Left lung (tissue), 10 donors: Measurements from ENCODE around the gene WDR20. TPM values are rescaled to one million over a fixed set of nuclear protein-coding genes. Genes with fewer than 3 reads are reported as not detected.

Experiments used
- ATAC-seq: fragments of 200-7000 bp; cut with Tn5 transposase; one replicate; pipeline ENCODE4 v1.9.1; 2020; ENCODE audit warnings: moderate library complexity
- DNase-seq, 4 donors: peaks; one replicate each; pipeline ENCODE4 v3.0.0-alpha.2; 2013 to 2020
- H3K27ac ChIP-seq, 2 donors: fragments of 200-600 bp; sonication (generic) in 1 of 2; one replicate each; pipeline versions ENCODE4 v1.5.0 to v1.8.0; 2020 to 2021
- H3K27me3 ChIP-seq, 2 donors: fragments of 200-600 bp; sonication (generic) in 1 of 2; one replicate each; pipeline versions ENCODE4 v1.5.0 to v1.8.0; 2020 to 2021
- H3K36me3 ChIP-seq, 2 donors: fragments of 200-600 bp; sonication (generic) in 1 of 2; one replicate each; pipeline versions ENCODE4 v1.5.0 to v1.8.0; 2020 to 2021
- H3K4me1 ChIP-seq, 2 donors: fragments of 200-600 bp; one replicate each; pipeline ENCODE4 v1.8.0; 2021
- H3K4me3 ChIP-seq, 2 donors: fragments of 200-600 bp; sonication (generic) in 1 of 2; one replicate each; pipeline versions ENCODE4 v1.5.0 to v1.8.0; 2020 to 2021; ENCODE audit warnings: mild to moderate bottlenecking in 1 of 2
- H3K9me3 ChIP-seq, 2 donors: fragments of 200-600 bp; sonication (generic) in 1 of 2; one replicate each; pipeline versions ENCODE4 v1.5.0 to v1.8.0; 2020 to 2021
- CTCF ChIP-seq, 2 donors: fragments of 200-600 bp; sonication (generic) in 1 of 2; IDR thresholded peaks; one replicate each; pipeline versions ENCODE4 v1.5.0 to v1.8.0; 2021; ENCODE audit warnings: antibody characterized with exemption in 2 of 2
- intact Hi-C, 2 donors: fragments of 100-400 bp; cut with DNase I; formaldehyde crosslinking; loops; one replicate each; pipeline versions ENCODE4 v1.11.2 to v1.14.2; 2022
- polyA plus RNA-seq, 6 donors: library from polyadenylated mRNA; unstranded; fragments of 120-200 nt; gene quantifications; one replicate each; pipeline ENCODE4 v1.2.1, GENCODE V29; 2013; ENCODE audit not compliant: insufficient read length in 6 of 6
- total RNA-seq, 2 donors: library from RNA; stranded (reverse); fragmentation: NEBNext Ultra II Directional; extraction: Animal tissue kit (Norgen Biotek cat#: 25700); gene quantifications; one replicate each; pipeline ENCODE4 v1.2.1, GENCODE V29; 2021
- donor health status: DM: no; HTN: yes; CAD: no.
- donor health status: DM: no; HTN: no; CAD: no.

Gene WDR20
- total and polyA plus RNA-seq, 8 donors: 22.4 to 28.4 (median 26.2) TPM

DNA sequence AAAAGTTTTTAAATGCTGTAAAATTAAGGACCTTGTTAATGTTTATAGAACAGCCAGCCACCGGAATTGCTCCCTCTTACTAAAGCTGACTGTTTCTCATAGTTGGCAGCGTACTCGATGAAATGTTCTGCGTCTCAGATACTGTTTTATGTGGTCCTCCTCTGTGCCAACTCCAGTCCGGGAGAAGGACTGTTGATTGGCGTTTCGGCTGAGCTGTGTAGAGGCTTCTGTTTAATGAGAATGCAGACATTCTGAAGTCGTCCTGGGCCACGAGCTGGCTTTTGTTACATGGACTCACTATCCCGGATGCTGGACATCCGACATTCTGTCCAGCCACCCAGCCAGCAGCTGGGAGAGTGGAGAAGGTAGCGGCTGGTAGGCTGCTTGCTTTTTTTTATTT lies 75.4 kb downstream of the WDR20 start:
- ATAC-seq (peak; percentile 38), DNase-seq (peak in 2 of 4 donors; percentile 32 to 51)
- Histone ChIP-seq H3K27ac (no peak overlapping the region), H3K27me3 (no peaks in the 10 kb centered on the region), H3K4me1 (peaks cover 0 to 10% of the 10 kb centered on the region in 2 donors), H3K9me3 (no peaks in the 10 kb centered on the region), H3K36me3 (peaks cover 0 to 37% of the 10 kb centered on the region in 2 donors), H3K4me3 (no peak overlapping the region)
- intact Hi-C loops: no loop called here
- no peak for TF ChIP-seq CTCF (IDR thresholded peaks at IDR 0.05)

DNA sequence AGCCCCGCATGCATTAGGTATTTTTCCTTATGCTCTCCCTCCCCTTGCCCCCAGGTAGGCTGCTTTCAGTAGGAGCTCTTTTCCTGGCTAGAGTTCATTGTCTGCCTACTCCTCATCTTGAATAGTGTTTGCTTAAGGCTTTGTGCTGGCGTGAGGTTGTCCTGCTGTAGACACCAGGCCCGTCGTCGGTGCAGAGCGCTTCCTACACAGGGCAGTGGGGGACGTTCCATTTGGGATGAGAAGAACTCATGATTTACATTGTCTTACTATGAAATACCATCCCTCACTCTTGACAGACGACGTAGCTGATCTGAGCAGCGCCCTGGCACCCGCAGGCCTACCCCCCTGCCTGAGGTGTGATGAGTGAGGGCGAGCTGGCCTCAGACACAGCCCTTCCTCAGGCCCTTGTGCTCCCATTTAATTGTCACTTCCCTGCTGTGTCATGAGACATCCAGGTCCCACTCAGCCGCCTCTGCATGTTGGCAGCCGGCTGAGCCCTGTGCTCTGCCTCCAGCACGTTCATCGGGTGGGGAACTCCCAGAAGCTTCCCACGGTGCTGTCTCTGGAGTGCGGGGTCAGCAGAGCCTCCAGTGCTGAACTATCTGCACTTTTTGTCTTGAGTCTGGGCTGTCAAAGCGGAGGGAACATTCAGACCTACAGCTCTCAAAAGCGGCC lies 76.0 kb downstream of the WDR20 start:
- H3K4me1 ChIP-seq: peaks cover 0 to 10% of the 10 kb centered on the region in 2 donors
- no peaks in the 10 kb centered on the region for H3K27me3 ChIP-seq
- intact Hi-C loops: no loop called here
- ATAC-seq (peak; percentile 12), DNase-seq (no peak)
- H3K27ac ChIP-seq: no peak overlapping the region
- H3K36me3 ChIP-seq: peaks cover 0 to 36% of the 10 kb centered on the region in 2 donors
- no peak for TF ChIP-seq CTCF (IDR thresholded peaks at IDR 0.05)
- H3K4me3 ChIP-seq: no peak overlapping the region
- no peaks in the 10 kb centered on the region for H3K9me3 ChIP-seq

- ATAC-seq (no peak), DNase-seq (no peak)
- peaks cover 0 to 36% of the 10 kb centered on the region in 2 donors for H3K36me3 ChIP-seq
- H3K4me1 ChIP-seq: peaks cover 0 to 10% of the 10 kb centered on the region in 2 donors
- no peak overlapping the region for H3K27ac ChIP-seq
- no peak overlapping the region for H3K4me3 ChIP-seq
- H3K27me3 ChIP-seq: no peaks in the 10 kb centered on the region
- H3K9me3 ChIP-seq: no peaks in the 10 kb centered on the region
- intact Hi-C loops: no loop called here
- TF ChIP-seq CTCF (IDR thresholded peaks at IDR 0.05): no peak
These were observed 77.7 kb downstream of the WDR20 start for GRCh38 chr14:102217399-102217798.

DNA sequence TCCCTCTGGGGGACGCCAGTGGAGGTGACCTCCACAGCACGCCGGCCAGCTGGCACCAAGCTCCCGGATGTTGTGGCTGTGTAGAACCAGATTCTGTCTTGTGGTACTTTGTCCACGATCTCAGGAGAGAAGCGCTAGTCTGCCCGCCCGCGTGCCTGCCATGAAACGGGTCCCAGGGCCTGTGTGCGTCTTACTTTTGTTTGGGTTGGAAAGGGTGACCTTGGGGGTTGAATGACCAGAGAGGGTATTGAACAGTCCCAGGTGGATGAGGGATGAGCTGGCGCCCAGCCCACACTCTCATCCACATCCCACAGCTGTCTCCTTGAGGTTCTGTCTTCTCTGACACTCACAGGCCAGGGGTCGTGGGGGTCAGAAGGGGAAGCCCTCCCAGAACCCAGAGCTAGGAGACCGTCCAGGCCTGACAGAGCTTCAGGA lies 78.3 kb downstream of the WDR20 start:
- ATAC-seq: no peak
- TF ChIP-seq CTCF (IDR thresholded peaks at IDR 0.05): no peak
- Histone ChIP-seq H3K4me1 (peaks cover 0 to 10% of the 10 kb centered on the region in 2 donors), H3K4me3 (no peak overlapping the region), H3K27me3 (no peaks in the 10 kb centered on the region), H3K36me3 (peaks cover 0 to 36% of the 10 kb centered on the region in 2 donors), H3K27ac (no peak overlapping the region), H3K9me3 (no peaks in the 10 kb centered on the region)
- intact Hi-C loops: no loop called here
- DNase-seq: peak in 1 of 4 donors; percentile 65

- DNase-seq: peak in 1 of 4 donors; percentile 77
- Histone ChIP-seq H3K27ac (no peak overlapping the region), H3K4me3 (no peak overlapping the region), H3K36me3 (peaks cover 0 to 39% of the 10 kb centered on the region in 2 donors), H3K27me3 (no peaks in the 10 kb centered on the region), H3K9me3 (no peaks in the 10 kb centered on the region), H3K4me1 (peaks cover 0 to 10% of the 10 kb centered on the region in 2 donors)
- no peak for TF ChIP-seq CTCF (IDR thresholded peaks at IDR 0.05)
- intact Hi-C loops: no loop called here
- ATAC-seq: no peak
These were observed 79.0 kb downstream of the WDR20 start for GRCh38 chr14:102218688-102219087.
